Stomach (tissue), 9 donors: Measurements from ENCODE around the gene GZMH. TPM values are rescaled to one million over a fixed set of nuclear protein-coding genes. Genes with fewer than 3 reads are reported as not detected.

ENCODE experiments used
- DNase-seq, 2 donors: peaks; one replicate each; pipeline versions ENCODE4 v3.0.0 to v3.0.0-alpha.2; 2013 to 2019
- H3K27ac ChIP-seq, 5 donors: fragments of 200-600 bp in 4 of 5; sonication (generic) in 4 of 5; one replicate each; pipeline ENCODE4 v1.5.1; 2013 to 2019; ENCODE audit warnings: mild to moderate bottlenecking in 1 of 5, moderate library complexity in 1 of 5
- H3K27me3 ChIP-seq, 3 donors: fragments of 200-600 bp; sonication (generic); one replicate each; pipeline ENCODE4 v1.5.1; 2017 to 2019; ENCODE audit warnings: mixed run types in 1 of 3
- H3K36me3 ChIP-seq, 4 donors: fragments of 200-600 bp; sonication (generic); 1 replicate in 3 of 4; 2 replicates in 1 of 4; pipeline ENCODE4 v1.5.1; 2016 to 2019
- H3K4me1 ChIP-seq, 4 donors: fragments of 200-600 bp; sonication (generic); one replicate each; pipeline ENCODE4 v1.5.1; 2016 to 2019
- H3K4me3 ChIP-seq, 4 donors: fragments of 200-600 bp; sonication (generic) in 3 of 4; one replicate each; pipeline ENCODE4 v1.5.1; 2016 to 2019; ENCODE audit warnings: mild to moderate bottlenecking in 1 of 4
- H3K9me3 ChIP-seq, 4 donors: fragments of 200-600 bp; sonication (generic); one replicate each; pipeline ENCODE4 v1.5.1; 2016 to 2019
- EP300 ChIP-seq: sonication (generic); formaldehyde crosslinking; IDR thresholded peaks from one replicate; pipeline ENCODE4 v1.6.1; 2017; ENCODE audit warnings: antibody characterized with exemption
- POLR2A ChIP-seq, 4 donors: fragments of 450-650 bp; IDR thresholded peaks; one replicate each; pipeline ENCODE4 v1.6.1; 2016; ENCODE audit warnings: antibody characterized with exemption in 4 of 4, control low read depth in 2 of 4, mild to moderate bottlenecking in 1 of 4, moderate library complexity in 1 of 4
- POLR2AphosphoS5 ChIP-seq, 3 donors: sonication (generic); formaldehyde crosslinking; IDR thresholded peaks; one replicate each; pipeline ENCODE4 v1.6.1; 2016; ENCODE audit warnings: antibody characterized with exemption in 3 of 3
- WGBS, 5 donors: extraction: QIAGEN DNeasy Blood & Tissue Kit in 3 of 5; methylation state at CpG; one replicate each; pipeline versions ENCODE4 v1.1.5 to v1.1.7; 2013 to 2018; 5-methylcytosine and 5-hydroxymethylcytosine counted together
- intact Hi-C: fragments of 100-400 bp; cut with DNase I; formaldehyde crosslinking; loops from one replicate; pipeline ENCODE4 v1.15.1; 2023; ENCODE audit warnings: low total_unique reads
- polyA plus RNA-seq, 3 donors: library from polyadenylated mRNA; stranded (reverse); fragments of 200-250 nt; gene quantifications; one replicate each; pipeline ENCODE4 v1.2.3, GENCODE V29; 2013
- total RNA-seq, 5 donors: library from RNA; depleted of rRNA; stranded (reverse); fragments of >200 nt; gene quantifications; one replicate each; pipeline versions ENCODE4 v1.1.0 to v1.2.3, GENCODE V29; 2014 to 2016
- TF ChIP-seq, protein P1 (sequence below), 7 experiments: fragments of 450-650 bp in 4 of 7; fragments of 200-600 bp in 3 of 7; sonication (generic) in 3 of 7; IDR thresholded peaks; one replicate each; pipeline ENCODE4 v1.5.1; 2016 to 2019; ENCODE audit warnings: antibody characterized with exemption in 7 of 7, control low read depth in 2 of 7, mild to moderate bottlenecking in 1 of 7
- donor health status: healthy with polysubstance abuse.
- donor health status: Bipolar disorder and iron deficiency.
- donor health status: healthy.

The GZMH gene
- total and polyA plus RNA-seq, 8 donors: 0.44 to 2.0 (median 1.8) TPM; not detected in 3

DNA sequence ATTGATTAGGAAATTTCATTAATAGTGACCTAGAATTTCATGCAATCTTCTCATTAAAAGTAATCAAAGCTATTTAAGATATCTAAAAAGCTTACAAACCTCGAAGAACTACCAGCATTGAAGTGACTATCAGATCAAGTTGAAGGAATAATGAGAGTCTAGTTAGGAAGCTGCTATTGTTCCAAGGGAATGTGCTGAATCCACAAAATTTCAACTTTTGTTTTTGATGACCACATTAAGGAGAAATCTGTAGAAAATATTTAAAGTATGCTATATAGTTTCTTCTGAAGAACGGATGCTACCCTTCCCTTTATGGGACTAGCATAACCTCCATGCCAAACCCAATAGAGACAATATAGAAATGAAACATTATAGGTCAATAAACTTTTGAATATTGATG, 30.9 kb downstream of the GZMH start:
- no peaks in the 10 kb centered on the region for H3K4me1 ChIP-seq
- TF ChIP-seq POLR2A (IDR thresholded peaks at IDR 0.05): no peak
- TF ChIP-seq, protein P1, sequence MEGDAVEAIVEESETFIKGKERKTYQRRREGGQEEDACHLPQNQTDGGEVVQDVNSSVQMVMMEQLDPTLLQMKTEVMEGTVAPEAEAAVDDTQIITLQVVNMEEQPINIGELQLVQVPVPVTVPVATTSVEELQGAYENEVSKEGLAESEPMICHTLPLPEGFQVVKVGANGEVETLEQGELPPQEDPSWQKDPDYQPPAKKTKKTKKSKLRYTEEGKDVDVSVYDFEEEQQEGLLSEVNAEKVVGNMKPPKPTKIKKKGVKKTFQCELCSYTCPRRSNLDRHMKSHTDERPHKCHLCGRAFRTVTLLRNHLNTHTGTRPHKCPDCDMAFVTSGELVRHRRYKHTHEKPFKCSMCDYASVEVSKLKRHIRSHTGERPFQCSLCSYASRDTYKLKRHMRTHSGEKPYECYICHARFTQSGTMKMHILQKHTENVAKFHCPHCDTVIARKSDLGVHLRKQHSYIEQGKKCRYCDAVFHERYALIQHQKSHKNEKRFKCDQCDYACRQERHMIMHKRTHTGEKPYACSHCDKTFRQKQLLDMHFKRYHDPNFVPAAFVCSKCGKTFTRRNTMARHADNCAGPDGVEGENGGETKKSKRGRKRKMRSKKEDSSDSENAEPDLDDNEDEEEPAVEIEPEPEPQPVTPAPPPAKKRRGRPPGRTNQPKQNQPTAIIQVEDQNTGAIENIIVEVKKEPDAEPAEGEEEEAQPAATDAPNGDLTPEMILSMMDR (IDR thresholded peaks at IDR 0.05): no peak
- no peak for TF ChIP-seq POLR2AphosphoS5 (IDR thresholded peaks at IDR 0.05)
- TF ChIP-seq EP300: no peak
- H3K27me3 ChIP-seq: peaks cover 0 to 11% (median 0%) of the 10 kb centered on the region in 3 donors
- 72 to 80% (median 79%) methylated on average over 2 of the region's 2 CpGs for WGBS, 5 donors
- intact Hi-C loops: no loop called here
- H3K4me3 ChIP-seq: no peak overlapping the region
- H3K36me3 ChIP-seq: no peaks in the 10 kb centered on the region
- DNase-seq: no peak
- H3K9me3 ChIP-seq: peaks cover 0 to 8% (median 3%) of the 10 kb centered on the region in 4 donors
- no peak overlapping the region for H3K27ac ChIP-seq

DNA sequence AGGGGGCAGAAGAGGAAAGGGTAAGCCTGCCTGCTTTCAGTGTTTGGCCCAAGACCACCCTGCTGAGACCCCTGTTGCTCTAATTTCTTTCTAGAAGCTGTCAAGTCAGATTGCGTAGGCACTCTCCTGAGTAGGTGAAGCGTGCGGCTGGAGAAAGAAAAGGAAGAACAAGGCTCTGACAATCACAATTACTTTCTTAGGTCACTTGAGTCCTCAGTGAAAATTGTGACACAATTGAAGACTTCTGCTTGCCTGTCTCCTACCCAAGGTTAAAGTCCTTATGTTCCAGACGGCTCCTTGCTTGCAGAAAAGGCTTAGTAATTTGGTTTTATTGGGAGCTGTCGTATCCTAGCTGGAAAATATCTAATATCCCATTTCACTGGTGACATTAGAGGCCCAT, 32.7 kb downstream of the GZMH start:
- no peaks in the 10 kb centered on the region for H3K4me1 ChIP-seq
- no peak overlapping the region for H3K27ac ChIP-seq
- DNase-seq: no peak
- no peak overlapping the region for H3K4me3 ChIP-seq
- intact Hi-C loops: no loop called here
- no peaks in the 10 kb centered on the region for H3K36me3 ChIP-seq
- WGBS, 5 donors: 75 to 83% (median 79%) methylated on average over 5 of the region's 5 CpGs
- H3K9me3 ChIP-seq: peaks cover 0 to 8% (median 0%) of the 10 kb centered on the region in 4 donors
- peaks cover 0 to 11% (median 0%) of the 10 kb centered on the region in 3 donors for H3K27me3 ChIP-seq
- TF ChIP-seq, protein P1 (IDR thresholded peaks at IDR 0.05): no peak
- TF ChIP-seq POLR2A (IDR thresholded peaks at IDR 0.05) (no peak), EP300 (no peak), POLR2AphosphoS5 (IDR thresholded peaks at IDR 0.05) (no peak)

DNA sequence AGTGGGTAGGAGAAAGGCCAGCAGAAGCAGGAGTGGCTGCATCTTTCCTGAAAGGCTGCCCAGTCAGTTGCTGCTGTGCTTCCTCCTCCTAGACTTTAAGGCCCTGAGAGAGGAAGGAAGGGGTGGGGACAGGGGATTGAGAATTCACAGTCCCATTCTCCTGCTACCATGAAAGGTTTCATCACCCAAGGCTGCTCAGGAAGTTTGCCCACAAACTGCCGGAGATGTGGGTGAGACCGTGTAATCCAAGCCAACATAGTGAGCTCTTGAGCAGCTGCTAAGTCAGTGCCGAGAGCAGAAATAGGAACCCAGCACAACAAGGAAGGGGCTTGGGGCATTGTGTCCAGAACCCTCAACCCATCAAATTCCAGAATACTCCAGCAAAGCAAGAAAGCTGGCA, 33.3 kb downstream of the GZMH start, which contains the start of gene CTSG:
Gene CTSG (minus strand): TSS at position 69 of the 400 bp plus-strand sequence. CDS start 27 bp downstream, at position 42.
- no peak within 1 kb of the TSS for H3K4me3 ChIP-seq
- TF ChIP-seq, protein P1 (IDR thresholded peaks at IDR 0.05): no peak
- no peak for TF ChIP-seq EP300
- TF ChIP-seq POLR2A (IDR thresholded peaks at IDR 0.05): no peak
- no peak for TF ChIP-seq POLR2AphosphoS5 (IDR thresholded peaks at IDR 0.05)
- DNase-seq: no peak
- no peaks in the 10 kb centered on the region for H3K4me1 ChIP-seq
- 61 to 83% (median 68%) methylated on average over 3 of the region's 3 CpGs for WGBS, 5 donors
- intact Hi-C loops: no loop called here
- H3K36me3 ChIP-seq: no peaks in the 10 kb centered on the region
- H3K9me3 ChIP-seq: peaks cover 0 to 8% (median 0%) of the 10 kb centered on the region in 4 donors
- peaks cover 0 to 11% (median 0%) of the 10 kb centered on the region in 3 donors for H3K27me3 ChIP-seq
- no peak within 1 kb of the TSS for H3K27ac ChIP-seq

DNA sequence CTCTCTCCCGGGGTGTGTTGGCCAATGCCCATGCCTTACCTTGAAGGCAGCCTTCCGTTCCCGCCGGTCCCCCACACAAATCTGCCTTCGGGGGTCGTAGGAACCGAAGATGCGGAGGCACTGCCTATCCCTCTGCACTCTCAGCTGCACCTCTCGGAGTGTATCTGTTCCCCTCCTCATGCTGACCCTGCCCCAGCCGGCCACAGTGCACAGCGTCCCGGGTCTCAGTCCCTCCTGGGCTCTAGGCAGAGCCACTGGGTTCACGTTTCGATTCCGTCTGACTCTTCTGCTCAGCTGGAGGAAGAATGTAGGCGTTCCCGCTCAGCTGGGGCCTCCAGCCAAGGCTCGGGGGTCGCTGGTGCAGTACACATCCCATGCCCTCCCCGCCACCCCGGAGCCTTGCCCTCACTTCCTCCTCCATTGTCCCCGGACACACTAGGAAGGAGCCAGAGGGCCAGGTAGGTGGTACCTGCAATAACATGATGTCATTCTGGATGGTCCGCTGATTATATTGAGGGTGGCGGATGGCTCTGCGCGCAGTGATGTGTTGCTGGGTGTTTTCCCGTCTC, 35.2 kb downstream of the GZMH start:
- TF ChIP-seq EP300 (no peak), POLR2AphosphoS5 (IDR thresholded peaks at IDR 0.05) (no peak), POLR2A (IDR thresholded peaks at IDR 0.05) (no peak)
- TF ChIP-seq, protein P1 (IDR thresholded peaks at IDR 0.05): no peak
- Histone ChIP-seq H3K4me3 (no peak overlapping the region), H3K9me3 (peaks cover 0 to 8% (median 0%) of the 10 kb centered on the region in 4 donors), H3K27me3 (peaks cover 0 to 11% (median 0%) of the 10 kb centered on the region in 3 donors), H3K36me3 (no peaks in the 10 kb centered on the region), H3K4me1 (no peaks in the 10 kb centered on the region), H3K27ac (no peak overlapping the region)
- intact Hi-C loops: no loop called here
- 71 to 86% (median 83%) methylated on average over 17 to 27 of the region's 27 CpGs for WGBS, 5 donors
- no peak for DNase-seq
